Right renal cortex interstitium (tissue), 3 donors: Measurements from ENCODE around the gene TNFRSF8. TPM values are rescaled to one million over a fixed set of nuclear protein-coding genes. Genes with fewer than 3 reads are reported as not detected.
"Not testable (repeated sequence)": the region's sequence is repeated elsewhere in the genome, so short reads cannot be mapped to it uniquely, and the experiment has no call there.

Experiments
- DNase-seq, 3 donors: peaks; one replicate each; pipeline ENCODE4 v3.0.0-alpha.2; 2013; ENCODE audit warnings: low read depth in 3 of 3, low spot score in 2 of 3
- polyA plus RNA-seq, 3 donors: library from polyadenylated mRNA; unstranded; fragments of 120-200 nt; gene quantifications; one replicate each; pipeline ENCODE4 v1.2.1, GENCODE V29; 2013; ENCODE audit not compliant: insufficient read length in 3 of 3

TNFRSF8 gene
- polyA plus RNA-seq, result under 1 TPM; 0.47 to 0.75 (median 0.71) TPM

DNA sequence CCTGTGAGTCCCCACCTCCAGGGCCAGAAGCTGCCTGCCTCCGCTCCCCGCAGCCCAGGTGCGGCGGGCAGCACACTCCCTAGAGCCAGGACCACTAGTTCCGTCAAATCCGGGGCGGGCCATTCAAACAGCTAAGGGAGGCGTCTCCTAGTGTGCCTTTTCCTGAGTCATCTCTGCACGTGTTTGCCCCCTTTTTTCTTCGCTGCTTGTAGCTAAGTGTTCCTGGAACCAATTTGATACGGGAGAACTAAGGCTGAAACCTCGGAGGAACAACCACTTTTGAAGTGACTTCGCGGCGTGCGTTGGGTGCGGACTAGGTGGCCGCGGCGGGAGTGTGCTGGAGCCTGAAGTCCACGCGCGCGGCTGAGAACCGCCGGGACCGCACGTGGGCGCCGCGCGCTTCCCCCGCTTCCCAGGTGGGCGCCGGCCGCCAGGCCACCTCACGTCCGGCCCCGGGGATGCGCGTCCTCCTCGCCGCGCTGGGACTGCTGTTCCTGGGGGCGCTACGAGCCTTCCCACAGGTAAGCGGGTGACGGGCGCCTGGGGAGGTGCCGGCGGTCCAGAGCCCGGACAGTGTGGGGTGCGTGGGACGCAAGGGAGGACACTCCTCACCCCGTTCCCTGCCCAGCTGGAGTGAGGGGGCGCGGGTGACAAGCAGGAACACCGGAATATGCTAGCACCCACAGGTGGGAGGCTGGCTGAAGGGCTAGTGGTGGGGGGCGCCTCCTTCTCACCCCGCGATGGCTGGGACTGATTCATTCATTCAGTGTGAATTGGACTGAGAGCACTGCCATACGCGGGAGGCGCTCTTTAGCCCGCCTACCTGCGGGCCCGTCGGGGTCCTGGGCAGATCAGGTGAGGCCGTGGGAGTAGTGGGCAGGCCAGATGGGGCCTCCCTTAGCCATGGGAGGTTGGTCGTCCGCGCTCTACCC, at the start of gene TNFRSF8:
TSS of gene TNFRSF8 (plus strand) at position 163 of the 932 bp plus-strand sequence. CDS start at position 459, 296 bp downstream.
- no peak for DNase-seq

DNA sequence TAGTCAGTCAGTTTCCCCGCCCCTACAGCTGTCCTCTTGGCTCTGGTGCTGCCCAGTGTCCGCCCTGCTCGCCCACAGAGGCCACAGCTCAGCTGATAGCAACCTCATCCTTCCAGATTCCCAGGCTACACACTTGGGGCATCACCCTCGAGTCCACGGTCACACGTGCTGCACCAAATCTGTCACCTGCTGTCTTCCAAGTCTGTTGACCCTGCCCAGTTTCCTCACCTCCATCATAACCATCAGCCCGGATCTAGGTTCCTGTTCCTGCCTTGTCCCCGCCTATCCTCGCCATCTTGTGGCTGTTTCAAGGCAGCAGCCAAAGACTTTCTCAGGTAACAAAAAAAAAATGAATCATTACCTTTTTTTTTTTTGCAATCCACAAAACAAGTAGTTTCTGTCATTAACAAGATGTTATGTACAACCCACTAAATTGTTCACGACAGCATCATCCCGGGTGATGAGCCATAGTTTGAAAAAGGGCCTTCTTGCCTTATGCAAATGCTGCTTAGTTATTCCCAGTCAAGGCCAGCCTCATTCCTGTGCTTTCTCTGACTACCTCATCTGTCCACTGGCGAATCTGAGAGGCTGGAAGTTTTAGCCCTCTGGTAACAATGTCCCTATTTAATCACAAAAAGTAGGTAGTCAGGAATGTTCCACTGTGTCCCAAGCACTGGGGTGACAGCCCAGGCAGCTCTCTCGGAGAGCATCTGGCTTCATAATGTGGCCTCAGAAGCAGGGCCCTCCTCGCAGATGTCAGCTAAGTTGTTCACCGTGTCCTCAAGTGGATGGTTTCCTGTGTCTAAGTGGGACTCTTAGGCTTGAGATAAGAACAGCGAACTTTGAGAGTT, 48.7 kb upstream of the TNFRSF8 start:
- no peak for DNase-seq

DNA sequence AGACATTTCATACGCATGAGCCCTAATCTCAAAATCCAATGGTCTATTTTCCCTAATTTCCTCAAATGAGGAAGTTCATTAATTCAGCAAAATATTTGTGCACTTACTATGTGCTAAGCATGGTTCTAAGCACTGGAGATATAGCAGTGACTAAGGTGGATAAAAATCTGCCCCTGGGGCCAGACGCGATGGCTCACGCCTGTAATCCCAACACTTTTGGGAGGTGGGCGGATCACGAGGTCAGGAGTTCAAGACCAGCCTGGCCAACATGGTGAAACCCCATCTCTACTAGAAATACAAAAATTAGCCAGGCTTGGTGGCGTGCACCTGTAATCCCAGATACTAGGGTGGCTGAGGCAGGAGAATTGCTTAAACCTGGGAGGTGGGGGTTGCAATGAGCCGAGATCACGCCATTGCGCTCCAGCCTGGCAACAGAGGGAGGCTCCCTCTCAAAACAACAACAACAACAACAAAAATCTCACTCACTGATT, 48.1 kb upstream of the TNFRSF8 start:
- no peak for DNase-seq

- no peak for DNase-seq
Observed at GRCh38 chr1:12015499-12015898, 47.6 kb upstream of the TNFRSF8 start.

DNA sequence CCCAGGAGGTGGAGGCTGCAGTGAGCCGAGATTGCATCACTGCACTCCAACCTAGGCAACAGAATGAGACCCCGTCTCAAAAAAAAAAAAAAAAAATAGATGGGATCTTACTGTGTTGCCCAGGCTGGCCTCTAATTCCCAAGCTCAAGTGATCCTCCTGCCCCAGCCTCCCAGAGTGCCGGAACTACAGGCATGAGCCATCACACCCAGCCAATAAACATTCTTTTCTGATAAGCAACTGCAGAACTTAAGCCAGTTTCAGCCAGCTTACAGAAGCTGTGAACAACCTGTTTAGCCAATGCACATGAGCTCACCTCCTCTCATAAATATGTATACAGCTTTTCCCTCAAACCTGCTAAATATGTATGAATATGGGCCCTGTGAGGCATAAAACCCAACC, 46.9 kb upstream of the TNFRSF8 start:
- no peak for DNase-seq

DNA sequence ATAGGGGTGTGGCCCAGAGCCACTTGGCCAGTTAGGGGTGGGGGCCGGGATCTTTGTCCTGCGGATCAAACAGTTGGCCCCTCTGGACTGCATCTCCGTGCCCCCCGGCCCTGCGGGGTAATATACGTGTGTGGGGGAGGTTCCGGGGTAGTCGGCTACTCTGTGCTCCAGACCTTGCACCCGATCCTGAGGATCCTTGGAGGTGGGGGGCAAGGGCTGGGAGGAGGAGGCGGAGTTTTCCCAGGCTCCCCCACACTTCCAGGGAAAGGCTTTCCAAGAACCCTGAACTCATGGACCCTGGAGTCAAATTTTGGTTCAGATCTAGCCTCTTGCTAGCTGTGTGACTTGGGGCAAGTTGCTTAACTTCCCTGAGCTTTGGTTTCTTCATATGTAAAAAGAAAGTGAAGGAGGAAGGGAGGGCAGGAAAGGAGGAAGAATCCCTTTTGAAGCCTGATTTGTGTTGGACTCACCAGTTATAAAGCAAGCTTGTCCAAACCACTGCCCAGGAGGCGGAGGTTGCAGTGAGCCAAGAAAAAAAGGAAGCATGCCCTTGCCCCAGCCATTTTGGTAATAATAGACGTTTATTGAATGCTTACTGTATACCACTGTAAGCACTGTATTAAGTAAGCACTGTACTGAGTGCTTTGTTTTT, 43.1 kb upstream of the TNFRSF8 start:
- no peak for DNase-seq

DNA sequence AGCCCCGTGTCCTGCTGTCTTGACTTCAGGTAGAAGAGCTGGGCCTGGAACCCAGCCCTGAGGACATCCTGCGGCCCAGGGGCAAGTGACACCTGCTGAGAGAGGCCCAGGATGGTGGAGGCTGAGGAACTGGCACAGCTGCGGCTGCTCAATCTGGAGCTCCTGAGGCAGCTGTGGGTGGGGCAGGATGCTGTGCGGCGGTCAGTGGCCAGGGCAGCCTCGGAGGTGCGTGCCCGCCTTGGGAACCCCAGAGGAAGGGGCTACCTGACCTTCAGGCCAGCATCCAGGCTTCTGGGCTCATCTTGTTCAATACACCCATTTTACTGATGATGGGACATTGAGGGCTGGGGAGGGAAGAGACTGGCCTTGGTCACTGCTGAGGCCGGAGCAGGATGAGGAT, 41.5 kb upstream of the TNFRSF8 start:
- DNase-seq, result no peak

GRCh38 chr1:12022036-12022435, 41.1 kb upstream of the TNFRSF8 start:
- no peak for DNase-seq

GRCh38 chr1:12026586-12026985, 36.5 kb upstream of the TNFRSF8 start:
- no peak for DNase-seq

GRCh38 chr1:12028248-12028647, 34.9 kb upstream of the TNFRSF8 start:
- no peak for DNase-seq

GRCh38 chr1:12028957-12029511, 34.1 kb upstream of the TNFRSF8 start:
- DNase-seq, result no peak

GRCh38 chr1:12029720-12030339, 33.3 kb upstream of the TNFRSF8 start:
- no peak for DNase-seq

DNA sequence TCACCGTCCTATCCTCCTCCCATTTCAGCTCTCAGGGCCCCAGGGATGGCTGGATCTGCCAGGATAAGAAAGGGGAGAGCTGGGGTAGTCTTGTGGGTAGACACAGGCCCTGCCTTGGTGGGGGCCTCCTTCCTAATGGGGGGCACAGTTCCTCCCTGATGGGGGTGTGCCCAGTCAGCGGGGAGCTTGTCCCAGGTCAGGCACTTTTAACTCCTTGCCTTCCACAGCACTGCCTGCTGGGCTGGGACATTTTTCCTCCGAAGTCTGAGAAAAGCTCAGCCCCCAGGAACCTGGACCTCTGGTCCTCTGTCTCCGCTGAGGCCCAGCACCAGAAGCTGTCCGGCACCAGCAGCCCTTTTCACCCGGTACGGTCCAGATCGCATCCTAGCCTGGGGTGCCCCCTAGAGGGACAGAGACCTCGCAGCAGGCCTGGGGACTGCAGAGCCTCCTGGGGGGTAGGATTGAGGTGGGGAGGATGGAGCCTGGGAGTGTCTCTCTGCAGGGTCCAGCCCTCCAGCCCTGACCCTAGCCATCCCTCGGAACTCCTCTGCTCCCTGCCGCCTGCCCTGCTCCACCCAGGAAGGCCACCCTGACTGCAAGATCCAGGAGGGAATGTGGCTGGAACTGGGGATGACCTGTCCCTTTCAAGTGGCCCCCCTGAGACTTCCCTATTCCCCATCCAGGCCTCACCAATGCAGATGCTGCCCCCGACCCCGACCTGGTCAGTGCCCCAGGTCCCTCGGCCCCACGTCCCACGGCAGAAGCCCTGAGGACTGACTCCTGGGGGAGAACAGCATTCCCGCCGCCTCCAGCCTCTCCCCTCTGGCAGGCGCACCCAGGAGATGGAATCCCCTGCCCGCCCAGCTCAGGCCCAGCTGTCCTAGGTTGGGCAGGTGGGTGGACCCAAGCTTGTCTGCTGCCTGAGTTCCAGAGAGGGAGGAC, 31.8 kb upstream of the TNFRSF8 start:
- DNase-seq, result no peak

GRCh38 chr1:12032161-12032621, 30.9 kb upstream of the TNFRSF8 start:
- DNase-seq, result no peak

DNA sequence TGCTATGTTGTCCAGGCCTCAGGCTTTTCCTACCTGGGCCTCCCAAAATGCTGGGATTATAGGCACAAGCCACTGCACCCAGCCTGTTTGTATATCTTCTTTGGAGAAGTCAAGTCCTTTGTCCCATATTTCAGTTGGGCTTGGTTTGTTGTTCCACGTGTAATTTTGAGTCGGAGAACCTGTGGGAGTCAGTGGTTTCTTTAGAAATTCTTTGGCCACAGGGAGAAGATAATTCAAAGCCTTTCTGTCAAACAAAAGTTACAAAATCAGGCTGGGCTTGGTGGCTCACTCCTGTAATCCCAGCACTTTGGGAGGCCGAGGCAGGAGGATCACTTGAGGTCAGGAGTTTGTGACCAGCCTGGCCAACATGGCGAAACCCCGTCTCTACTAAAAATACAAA, 29.7 kb upstream of the TNFRSF8 start:
- not testable (repeated sequence) for DNase-seq

GRCh38 chr1:12034381-12034801, 28.7 kb upstream of the TNFRSF8 start:
- DNase-seq, result no peak

DNA sequence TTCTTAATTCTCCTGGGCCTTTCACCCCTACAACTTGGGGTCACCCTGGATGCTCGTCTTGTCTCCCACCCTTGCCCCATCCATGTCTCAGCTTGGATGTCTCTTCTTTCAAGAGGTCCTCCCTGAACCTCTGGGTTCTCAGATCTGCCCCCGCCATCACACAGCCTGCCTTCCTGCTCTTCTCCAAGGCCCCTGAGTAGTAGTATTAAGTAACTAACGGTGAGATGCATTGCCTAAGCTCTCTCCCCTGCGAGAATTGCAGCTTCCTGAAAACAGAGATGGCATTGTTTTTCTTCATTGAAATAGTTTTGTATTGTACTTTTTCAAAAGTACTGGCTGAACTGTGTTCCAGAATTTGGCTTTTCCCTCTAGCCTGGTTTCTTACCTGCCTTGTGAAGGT, 27.8 kb upstream of the TNFRSF8 start:
- DNase-seq, result no peak

GRCh38 chr1:12037486-12038355, 25.4 kb upstream of the TNFRSF8 start:
- DNase-seq, result no peak
